Osteoblast (primary cell): Measurements from ENCODE around the gene PLCD4. TPM values are rescaled to one million over a fixed set of nuclear protein-coding genes. Genes with fewer than 3 reads are reported as not detected.

Source experiments
- DNase-seq: peaks from one replicate; pipeline ENCODE4 v3.0.0; 2011; ENCODE audit warnings: low spot score, mixed read lengths; ENCODE audit not compliant: insufficient read length; ENCODE audit errors: missing footprints
- H2AFZ ChIP-seq: 2 replicates; pipeline ENCODE4 v1.6.0; 2011; ENCODE audit warnings: mild to moderate bottlenecking, low read length
- H3K27ac ChIP-seq: 2 replicates; pipeline ENCODE4 v1.5.1; 2011; ENCODE audit warnings: mild to moderate bottlenecking, low read depth, low read length, moderate library complexity
- H3K27me3 ChIP-seq: 2 replicates; pipeline ENCODE4 v1.6.0; 2012; ENCODE audit warnings: mild to moderate bottlenecking, control low read depth, inconsistent platforms, low read length, moderate library complexity; ENCODE audit not compliant: insufficient read depth
- H3K36me3 ChIP-seq: 2 replicates; pipeline ENCODE4 v1.5.1; 2011; ENCODE audit warnings: mild to moderate bottlenecking, low read length, control low read depth, moderate library complexity; ENCODE audit not compliant: insufficient read depth
- H3K4me1 ChIP-seq: 2 replicates; pipeline ENCODE4 v1.5.1; 2011; ENCODE audit warnings: mild to moderate bottlenecking, low read length, control low read depth, moderate library complexity; ENCODE audit not compliant: insufficient read depth
- H3K4me2 ChIP-seq: 2 replicates; pipeline ENCODE4 v1.6.0; 2011; ENCODE audit warnings: mild to moderate bottlenecking, low read length; ENCODE audit not compliant: insufficient read depth
- H3K4me3 ChIP-seq: fragments of 200-600 bp; sonication (generic); 3 replicates; pipeline ENCODE4 v1.5.1; 2012; ENCODE audit warnings: mild to moderate bottlenecking, low read length, inconsistent platforms; ENCODE audit not compliant: insufficient read depth
- H3K79me2 ChIP-seq: 2 replicates; pipeline ENCODE4 v1.6.0; 2012; ENCODE audit warnings: mild to moderate bottlenecking, low read length, control low read depth, inconsistent platforms; ENCODE audit not compliant: insufficient read depth
- H3K9me3 ChIP-seq: 2 replicates; pipeline ENCODE4 v1.5.1; 2011; ENCODE audit warnings: low read depth, low read length, control low read depth
- H4K20me1 ChIP-seq: 2 replicates; pipeline ENCODE4 v1.6.0; 2012; ENCODE audit warnings: mild to moderate bottlenecking, low read length, control low read depth; ENCODE audit not compliant: insufficient read depth
- total RNA-seq: library from RNA; depleted of rRNA; stranded (reverse); fragments of >200 nt; gene quantifications from 2 replicates; pipeline ENCODE4 v1.2.3, GENCODE V29; 2012
- TF ChIP-seq, protein P1 (sequence below): IDR thresholded peaks from 2 replicates; pipeline ENCODE4 v1.5.1; 2011; ENCODE audit warnings: mild to moderate bottlenecking, low read depth, low read length, moderate library complexity; ENCODE audit errors: extremely low read depth

The PLCD4 gene
- total RNA-seq, 1 donor: 2.5 TPM

DNA sequence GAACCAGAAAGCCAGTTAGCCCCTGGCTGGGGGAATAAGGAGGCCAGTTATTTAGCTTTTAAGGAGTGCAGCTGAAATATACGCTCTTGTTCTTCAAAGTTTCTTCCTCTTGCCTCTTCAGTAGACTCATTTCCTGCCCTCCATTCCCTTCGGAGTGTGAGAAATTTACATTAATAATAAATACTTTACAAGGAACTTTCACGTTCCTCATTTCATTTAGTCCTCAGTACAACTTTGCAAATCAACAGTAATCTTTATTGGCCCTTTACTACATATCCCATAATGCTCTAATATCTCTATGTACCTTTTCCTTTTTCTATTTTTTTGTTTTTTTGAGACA lies 15.6 kb downstream of the PLCD4 start:
- no peaks in the 10 kb centered on the region for H3K79me2 ChIP-seq
- no peak overlapping the region for H3K4me2 ChIP-seq
- no peaks in the 10 kb centered on the region for H3K36me3 ChIP-seq
- no peaks in the 10 kb centered on the region for H3K27me3 ChIP-seq
- H4K20me1 ChIP-seq: no peaks in the 10 kb centered on the region
- no peak overlapping the region for H3K4me3 ChIP-seq
- DNase-seq: no peak
- H3K4me1 ChIP-seq: no peaks in the 10 kb centered on the region
- no peak overlapping the region for H3K27ac ChIP-seq
- TF ChIP-seq, protein P1, sequence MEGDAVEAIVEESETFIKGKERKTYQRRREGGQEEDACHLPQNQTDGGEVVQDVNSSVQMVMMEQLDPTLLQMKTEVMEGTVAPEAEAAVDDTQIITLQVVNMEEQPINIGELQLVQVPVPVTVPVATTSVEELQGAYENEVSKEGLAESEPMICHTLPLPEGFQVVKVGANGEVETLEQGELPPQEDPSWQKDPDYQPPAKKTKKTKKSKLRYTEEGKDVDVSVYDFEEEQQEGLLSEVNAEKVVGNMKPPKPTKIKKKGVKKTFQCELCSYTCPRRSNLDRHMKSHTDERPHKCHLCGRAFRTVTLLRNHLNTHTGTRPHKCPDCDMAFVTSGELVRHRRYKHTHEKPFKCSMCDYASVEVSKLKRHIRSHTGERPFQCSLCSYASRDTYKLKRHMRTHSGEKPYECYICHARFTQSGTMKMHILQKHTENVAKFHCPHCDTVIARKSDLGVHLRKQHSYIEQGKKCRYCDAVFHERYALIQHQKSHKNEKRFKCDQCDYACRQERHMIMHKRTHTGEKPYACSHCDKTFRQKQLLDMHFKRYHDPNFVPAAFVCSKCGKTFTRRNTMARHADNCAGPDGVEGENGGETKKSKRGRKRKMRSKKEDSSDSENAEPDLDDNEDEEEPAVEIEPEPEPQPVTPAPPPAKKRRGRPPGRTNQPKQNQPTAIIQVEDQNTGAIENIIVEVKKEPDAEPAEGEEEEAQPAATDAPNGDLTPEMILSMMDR: no peak
- H3K9me3 ChIP-seq: no peaks in the 10 kb centered on the region
- H2AFZ ChIP-seq: no peak overlapping the region

DNA sequence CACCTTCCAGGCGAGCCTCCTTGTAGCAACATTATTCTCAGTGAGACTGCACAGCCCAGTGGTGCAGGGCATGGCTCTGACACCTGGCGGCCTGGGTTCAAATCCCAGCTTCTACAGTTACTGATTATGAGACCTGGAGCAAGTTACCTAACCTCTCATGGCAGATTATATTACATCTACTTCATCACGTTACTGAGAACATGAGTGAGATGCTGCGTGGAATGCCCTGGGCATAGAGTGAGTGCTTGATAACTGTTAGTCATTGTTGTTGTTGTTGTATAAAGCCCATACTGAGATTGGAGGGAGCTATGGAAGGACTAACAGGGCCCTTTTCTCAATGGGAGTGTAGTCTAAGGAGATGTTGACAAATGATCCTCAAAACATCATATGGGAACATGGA lies 18.7 kb downstream of the PLCD4 start:
- H3K4me3 ChIP-seq: no peak overlapping the region
- no peaks in the 10 kb centered on the region for H3K36me3 ChIP-seq
- DNase-seq: no peak
- H3K4me1 ChIP-seq: no peaks in the 10 kb centered on the region
- no peaks in the 10 kb centered on the region for H3K9me3 ChIP-seq
- H3K4me2 ChIP-seq: no peak overlapping the region
- TF ChIP-seq, protein P1: no peak
- no peaks in the 10 kb centered on the region for H3K79me2 ChIP-seq
- H3K27ac ChIP-seq: no peak overlapping the region
- no peak overlapping the region for H2AFZ ChIP-seq
- no peaks in the 10 kb centered on the region for H4K20me1 ChIP-seq
- H3K27me3 ChIP-seq: no peaks in the 10 kb centered on the region

DNA sequence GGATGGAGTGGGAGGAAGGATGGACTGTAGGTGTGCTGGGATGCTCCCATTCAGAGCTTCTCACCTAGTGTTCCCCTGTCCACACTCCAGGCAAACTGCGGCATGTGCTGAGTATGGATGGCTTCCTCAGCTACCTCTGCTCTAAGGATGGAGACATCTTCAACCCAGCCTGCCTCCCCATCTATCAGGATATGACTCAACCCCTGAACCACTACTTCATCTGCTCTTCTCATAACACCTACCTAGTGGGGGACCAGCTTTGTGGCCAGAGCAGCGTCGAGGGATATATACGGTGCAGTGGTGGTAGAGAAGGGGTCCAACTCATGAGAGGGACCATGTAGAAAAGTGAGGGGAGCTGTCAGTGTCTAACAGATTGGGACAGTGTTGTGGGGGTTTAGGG lies 20.2 kb downstream of the PLCD4 start:
- Histone ChIP-seq H3K27ac (no peak overlapping the region), H3K4me1 (peaks cover 5% of the 10 kb centered on the region), H3K27me3 (no peaks in the 10 kb centered on the region), H3K4me2 (no peak overlapping the region), H3K36me3 (no peaks in the 10 kb centered on the region), H4K20me1 (no peaks in the 10 kb centered on the region), H2AFZ (no peak overlapping the region), H3K4me3 (no peak overlapping the region), H3K79me2 (no peaks in the 10 kb centered on the region), H3K9me3 (no peaks in the 10 kb centered on the region)
- TF ChIP-seq, protein P1: no peak
- DNase-seq: no peak

DNA sequence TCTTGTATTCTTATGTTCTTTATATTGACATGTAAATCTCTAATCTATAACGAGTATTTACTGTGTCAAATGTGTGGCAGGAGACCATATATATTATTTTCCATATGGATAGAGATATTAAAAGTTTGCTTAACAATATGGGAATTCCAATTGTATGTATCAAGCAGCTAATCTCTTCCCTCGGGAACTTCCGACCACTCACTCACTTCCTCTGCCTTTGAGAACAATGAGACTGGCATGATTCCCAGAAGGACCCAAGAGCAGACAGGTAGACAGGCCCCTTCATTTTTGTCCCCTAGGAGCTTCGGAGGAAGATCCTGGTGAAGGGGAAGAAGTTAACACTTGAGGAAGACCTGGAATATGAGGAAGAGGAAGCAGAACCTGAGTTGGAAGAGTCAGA lies 24.1 kb downstream of the PLCD4 start:
- no peak for DNase-seq
- peaks cover 9% of the 10 kb centered on the region for H3K36me3 ChIP-seq
- no peak overlapping the region for H3K4me2 ChIP-seq
- H3K79me2 ChIP-seq: no peaks in the 10 kb centered on the region
- TF ChIP-seq, protein P1: no peak
- no peak overlapping the region for H2AFZ ChIP-seq
- no peaks in the 10 kb centered on the region for H4K20me1 ChIP-seq
- H3K4me1 ChIP-seq: peaks cover 5% of the 10 kb centered on the region
- H3K4me3 ChIP-seq: no peak overlapping the region
- no peaks in the 10 kb centered on the region for H3K27me3 ChIP-seq
- H3K27ac ChIP-seq: no peak overlapping the region
- no peaks in the 10 kb centered on the region for H3K9me3 ChIP-seq
